IMR-90 (cell line): Measurements from ENCODE around the gene AMPD3. TPM values are rescaled to one million over a fixed set of nuclear protein-coding genes. Genes with fewer than 3 reads are reported as not detected.

Source experiments
- ATAC-seq: fragments of 200-7000 bp; cut with Tn5 transposase; 2 replicates; pipeline ENCODE4 v1.9.1; 2020; ENCODE audit warnings: low read depth, mild to moderate bottlenecking, moderate library complexity
- BruUV-seq: library from RNA; stranded (reverse); fragments of 400-500 nt; replicated peaks from 2 replicates; lab custom pipeline; 2021; lab: Mats Ljungman, UMichigan
- CTCF ChIA-PET: fragments of 300-600 bp; formaldehyde crosslinking; extraction: SDS; loops from one replicate; lab custom pipeline; 2021; ENCODE audit warnings: antibody characterized with exemption; lab: Yijun Ruan, JAX
- POLR2A ChIA-PET: fragments of 300-600 bp; sonication (Branson Sonifier 250); formaldehyde crosslinking; loops from one replicate; lab custom pipeline; 2022; ENCODE audit warnings: antibody characterized with exemption; ENCODE audit not compliant: unreplicated experiment; lab: Charles Lee
- DNase-seq: peaks from one replicate; pipeline ENCODE4 v3.0.0; 2013
- H2AFZ ChIP-seq: replicated peaks from 2 replicates; pipeline ENCODE3; 2013; ENCODE audit warnings: low read length, mild to moderate bottlenecking; ENCODE audit not compliant: poor library complexity
- H2AK5ac ChIP-seq: 2 replicates; pipeline ENCODE4 v1.6.1; 2013; ENCODE audit warnings: low read depth, low read length, inconsistent platforms
- H2AK9ac ChIP-seq: replicated peaks from 2 replicates; pipeline ENCODE3; 2013; ENCODE audit warnings: mild to moderate bottlenecking, low read depth, low read length, moderate library complexity; ENCODE audit not compliant: poor library complexity
- H2BK120ac ChIP-seq: 2 replicates; pipeline ENCODE4 v1.6.1; 2013; ENCODE audit warnings: low read depth, low read length, inconsistent platforms
- H2BK15ac ChIP-seq: 3 replicates; pipeline ENCODE4 v1.6.1; 2013; ENCODE audit warnings: low read depth, low read length, inconsistent platforms
- H2BK20ac ChIP-seq: 2 replicates; pipeline ENCODE4 v1.6.1; 2013; ENCODE audit warnings: low read depth, mild to moderate bottlenecking, inconsistent platforms, low read length, moderate library complexity
- H2BK5ac ChIP-seq: 2 replicates; pipeline ENCODE4 v1.6.1; 2013; ENCODE audit warnings: mild to moderate bottlenecking, low read depth, low read length, inconsistent platforms; ENCODE audit not compliant: poor library complexity, severe bottlenecking
- H3K14ac ChIP-seq: replicated peaks from 2 replicates; pipeline ENCODE4 v1.6.1; 2013; ENCODE audit warnings: low read depth, low read length, inconsistent platforms
- H3K18ac ChIP-seq: 2 replicates; pipeline ENCODE4 v1.6.1; 2013; ENCODE audit warnings: low read depth, low read length, control low read depth
- H3K23ac ChIP-seq: 2 replicates; pipeline ENCODE4 v1.6.1; 2013; ENCODE audit warnings: low read depth, low read length, inconsistent platforms
- H3K27ac ChIP-seq: 2 replicates; pipeline ENCODE4 v1.5.1; 2013; ENCODE audit warnings: mild to moderate bottlenecking, control low read depth, low read length; ENCODE audit not compliant: insufficient read depth
- H3K27me3 ChIP-seq: 2 replicates; pipeline ENCODE4 v1.6.1; 2013; ENCODE audit warnings: low read length; ENCODE audit not compliant: control insufficient read depth, insufficient read depth
- H3K36me3 ChIP-seq: 2 replicates; pipeline ENCODE4 v1.6.1; 2013; ENCODE audit warnings: low read length, mixed read lengths; ENCODE audit not compliant: control insufficient read depth, insufficient read depth
- H3K4ac ChIP-seq: 2 replicates; pipeline ENCODE4 v1.6.1; 2013; ENCODE audit warnings: low read depth, low read length, inconsistent platforms
- H3K4me1 ChIP-seq: 2 replicates; pipeline ENCODE4 v1.6.1; 2013; ENCODE audit warnings: low read length, mixed read lengths; ENCODE audit not compliant: control insufficient read depth, insufficient read depth
- H3K4me2 ChIP-seq: 2 replicates; pipeline ENCODE4 v1.6.1; 2013; ENCODE audit warnings: low read depth, mild to moderate bottlenecking, control low read depth, low read length, moderate library complexity
- H3K4me3 ChIP-seq: 2 replicates; pipeline ENCODE4 v1.5.1; 2013; ENCODE audit warnings: low read depth, mild to moderate bottlenecking, control low read depth, low read length, moderate library complexity; ENCODE audit not compliant: insufficient read depth
- H3K56ac ChIP-seq: 2 replicates; pipeline ENCODE4 v1.6.1; 2013; ENCODE audit warnings: low read length, inconsistent platforms; ENCODE audit not compliant: insufficient read depth; ENCODE audit errors: extremely low read depth
- H3K79me1 ChIP-seq, 2 experiments: 2 replicates each; pipeline ENCODE4 v1.6.1; 2013; ENCODE audit warnings: low read length in 2 of 2, inconsistent platforms in 1 of 2, low read depth in 1 of 2
- H3K9ac ChIP-seq: 2 replicates; pipeline ENCODE4 v1.6.1; 2013; ENCODE audit warnings: low read depth, low read length, control low read depth
- H3K9me1 ChIP-seq: 2 replicates; pipeline ENCODE4 v1.6.1; 2013; ENCODE audit warnings: low read length, inconsistent platforms; ENCODE audit not compliant: insufficient read depth
- H3K9me3 ChIP-seq: 2 replicates; pipeline ENCODE4 v1.6.1; 2013; ENCODE audit warnings: low read length; ENCODE audit not compliant: control insufficient read depth, insufficient read depth
- H4K20me1 ChIP-seq: 2 replicates; pipeline ENCODE4 v1.6.1; 2013; ENCODE audit warnings: low read length, inconsistent platforms; ENCODE audit not compliant: insufficient read depth
- H4K5ac ChIP-seq: 2 replicates; pipeline ENCODE4 v1.6.1; 2013; ENCODE audit warnings: mild to moderate bottlenecking, low read depth, low read length, control low read depth
- H4K8ac ChIP-seq, 2 experiments: 2 replicates each; pipeline ENCODE4 v1.6.1; 2013; ENCODE audit warnings: low read depth in 2 of 2, low read length in 2 of 2, control low read depth in 1 of 2, inconsistent platforms in 1 of 2
- H4K91ac ChIP-seq: 2 replicates; pipeline ENCODE4 v1.6.1; 2013; ENCODE audit warnings: low read depth, low read length, inconsistent platforms; ENCODE audit not compliant: insufficient read depth
- BHLHE40 ChIP-seq: fragments of 150-350 bp; IDR thresholded peaks from 2 replicates; pipeline ENCODE4 v1.6.1; 2016; ENCODE audit warnings: mild to moderate bottlenecking, low read depth, low read length
- CEBPB ChIP-seq: IDR thresholded peaks from 2 replicates; pipeline ENCODE4 v1.6.1; 2012; ENCODE audit warnings: low read depth, low read length, improper control_type of control experiment
- MAZ ChIP-seq: IDR thresholded peaks from 2 replicates; pipeline ENCODE4 v1.6.1; 2012; ENCODE audit warnings: low read depth, mild to moderate bottlenecking, low read length, improper control_type of control experiment, moderate library complexity, borderline replicate concordance
- NFE2L2 ChIP-seq: fragments of 150-350 bp; IDR thresholded peaks from 2 replicates; pipeline ENCODE4 v1.6.1; 2016; ENCODE audit warnings: low read depth, mild to moderate bottlenecking, low read length
- POLR2A ChIP-seq: IDR thresholded peaks from 2 replicates; pipeline ENCODE4 v1.6.1; 2012; ENCODE audit warnings: mild to moderate bottlenecking, low read depth, low read length
- RAD21 ChIP-seq: IDR thresholded peaks from 2 replicates; pipeline ENCODE4 v1.6.1; 2012; ENCODE audit warnings: low read length, improper control_type of control experiment
- RCOR1 ChIP-seq: IDR thresholded peaks from 2 replicates; pipeline ENCODE4 v1.6.1; 2012; ENCODE audit warnings: mild to moderate bottlenecking, low read length, improper control_type of control experiment; ENCODE audit not compliant: insufficient replicate concordance
- RFX5 ChIP-seq: IDR thresholded peaks from 2 replicates; pipeline ENCODE4 v1.8.0; 2012; ENCODE audit warnings: low read depth, mild to moderate bottlenecking, low read length, moderate library complexity
- SMC3 ChIP-seq: fragments of 150-350 bp; IDR thresholded peaks from 2 replicates; pipeline ENCODE4 v1.6.1; 2016; ENCODE audit warnings: low read depth, mild to moderate bottlenecking, antibody characterized with exemption, low read length, moderate library complexity
- WGBS, 2 experiments: methylation state at CpG; one replicate each; pipeline versions ENCODE4 v1.1.5 to v1.1.7; 2013; ENCODE audit warnings: missing lambda C conversion rate in 2 of 2; ENCODE audit not compliant: insufficient read length in 1 of 2; ENCODE audit errors: extremely low coverage in 2 of 2; 5-methylcytosine and 5-hydroxymethylcytosine counted together
- dilution Hi-C: fragments of 300-500 bp; cut with HindIII; formaldehyde crosslinking; loops from one replicate; pipeline ENCODE4 v1.14.3; 2018; ENCODE audit warnings: low sequenced_read_pairs; ENCODE audit not compliant: unreplicated experiment
- in situ Hi-C: fragments of 300-500 bp; cut with MboI; formaldehyde crosslinking; loops from 3 replicates; pipeline ENCODE4 v1.14.3; 2019; ENCODE audit warnings: low sequenced_read_pairs, inconsistent platforms, mixed read lengths
- intact Hi-C: fragments of 100-400 bp; cut with micrococcal nuclease; formaldehyde crosslinking; loops from 2 replicates; pipeline ENCODE4 v1.10.0; 2022
- polyA plus RNA-seq, 3 experiments: library from polyadenylated mRNA; depleted of rRNA; stranded (reverse); fragments of >200 nt; gene quantifications; 2 replicates each; pipeline ENCODE4 v1.2.3, GENCODE V29; 2012; ENCODE audit warnings: low replicate concordance in 1 of 3
- total RNA-seq: library from RNA; depleted of rRNA; stranded (reverse); fragments of >200 nt; gene quantifications from 2 replicates; pipeline ENCODE4 v1.2.3, GENCODE V29; 2012
- TF ChIP-seq, protein P1 (sequence below): fragments of 150-350 bp; IDR thresholded peaks from 2 replicates; pipeline ENCODE4 v1.6.1; 2016; ENCODE audit warnings: low read depth, mild to moderate bottlenecking, low read length, moderate library complexity, borderline replicate concordance

Gene AMPD3
- total and polyA plus RNA-seq, 2 of the 4 experiments (the other 2 are of a cell fraction), result 8.6 to 12.1 TPM

DNA sequence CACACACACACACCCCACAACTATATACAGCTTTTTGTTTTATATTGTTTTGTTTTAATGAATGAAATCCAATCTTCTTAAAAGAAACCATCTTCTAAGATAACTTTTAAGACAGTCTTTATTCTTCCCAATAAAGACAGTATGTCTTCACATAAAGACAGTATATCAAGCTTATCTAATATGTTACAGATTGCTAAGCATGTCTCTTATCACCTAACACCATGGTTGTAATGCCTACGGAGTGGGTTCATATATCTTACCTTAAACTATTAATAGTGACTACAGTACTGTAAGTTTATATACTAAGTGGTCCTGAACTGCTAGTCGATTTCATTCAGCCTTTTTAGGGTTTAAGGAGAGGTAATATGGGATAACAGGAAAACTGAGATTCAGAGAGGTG lies 77.5 kb downstream of the AMPD3 start:
- Histone ChIP-seq H4K20me1 (no peaks in the 10 kb centered on the region), H3K79me1 (peaks cover 10 to 20% of the 10 kb centered on the region in 2 experiments), H2AK5ac (no peak overlapping the region), H2BK20ac (no peak overlapping the region), H3K4me1 (peaks cover 7% of the 10 kb centered on the region; the same call in 1 of the 2 replicates), H3K23ac (no peak overlapping the region), H4K5ac (no peak overlapping the region), H4K91ac (no peak overlapping the region), H3K4me2 (no peak overlapping the region), H3K27ac (no peak overlapping the region), H3K9me3 (no peaks in the 10 kb centered on the region), H3K27me3 (no peaks in the 10 kb centered on the region), H3K4me3 (no peak overlapping the region), H3K9ac (no peak overlapping the region), H3K56ac (no peak overlapping the region), H2BK120ac (no peak overlapping the region), H3K18ac (no peak overlapping the region; the same call in 1 of the 2 replicates), H2BK15ac (0 out of 3 replicates have a peak overlapping the region, but pooled peaks have one; percentile 55), H4K8ac (no peak overlapping the region), H2AFZ (no peak overlapping the region), H3K36me3 (peaks cover 4% of the 10 kb centered on the region), H3K4ac (no peak overlapping the region), H2AK9ac (no peak overlapping the region), H2BK5ac (no peak overlapping the region), H3K9me1 (no peaks in the 10 kb centered on the region; the same call in none of the 2 replicates), H3K14ac (no peak overlapping the region)
- TF ChIP-seq POLR2A (no peak), SMC3 (no peak), RCOR1 (no peak), NFE2L2 (no peak), RAD21 (no peak), RFX5 (no peak), BHLHE40 (no peak), MAZ (no peak), CEBPB (no peak)
- TF ChIP-seq, protein P1, sequence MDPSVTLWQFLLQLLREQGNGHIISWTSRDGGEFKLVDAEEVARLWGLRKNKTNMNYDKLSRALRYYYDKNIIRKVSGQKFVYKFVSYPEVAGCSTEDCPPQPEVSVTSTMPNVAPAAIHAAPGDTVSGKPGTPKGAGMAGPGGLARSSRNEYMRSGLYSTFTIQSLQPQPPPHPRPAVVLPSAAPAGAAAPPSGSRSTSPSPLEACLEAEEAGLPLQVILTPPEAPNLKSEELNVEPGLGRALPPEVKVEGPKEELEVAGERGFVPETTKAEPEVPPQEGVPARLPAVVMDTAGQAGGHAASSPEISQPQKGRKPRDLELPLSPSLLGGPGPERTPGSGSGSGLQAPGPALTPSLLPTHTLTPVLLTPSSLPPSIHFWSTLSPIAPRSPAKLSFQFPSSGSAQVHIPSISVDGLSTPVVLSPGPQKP, result no peak
- no peak for ATAC-seq
- WGBS, 2 experiments, result no CpG with 5 or more reads among the region's 2 CpGs
- DNase-seq, result no peak
- BruUV-seq, result no TSS peak
- in situ Hi-C loops (no loop called here), intact Hi-C loops (no loop called here), dilution Hi-C loops (no loop called here)
- ChIA-PET CTCF (interaction anchor here (0.7 kb wide), 1 partner anchor 8 kb away, joined by 3 read pairs; the partner anchor contains the start of gene RNF141), POLR2A (no interaction called here)
